T-helper 22 cell (primary cell): ENCODE results near the gene COL9A2.
"Not testable (repeated sequence)": the region's sequence is repeated elsewhere in the genome, so short reads cannot be mapped to it uniquely, and the experiment has no call there.

Source experiments
- DNase-seq: peaks from one replicate; pipeline ENCODE4 v3.0.0-alpha.2; 2020; ENCODE audit warnings: low read depth

COL9A2 gene

DNA sequence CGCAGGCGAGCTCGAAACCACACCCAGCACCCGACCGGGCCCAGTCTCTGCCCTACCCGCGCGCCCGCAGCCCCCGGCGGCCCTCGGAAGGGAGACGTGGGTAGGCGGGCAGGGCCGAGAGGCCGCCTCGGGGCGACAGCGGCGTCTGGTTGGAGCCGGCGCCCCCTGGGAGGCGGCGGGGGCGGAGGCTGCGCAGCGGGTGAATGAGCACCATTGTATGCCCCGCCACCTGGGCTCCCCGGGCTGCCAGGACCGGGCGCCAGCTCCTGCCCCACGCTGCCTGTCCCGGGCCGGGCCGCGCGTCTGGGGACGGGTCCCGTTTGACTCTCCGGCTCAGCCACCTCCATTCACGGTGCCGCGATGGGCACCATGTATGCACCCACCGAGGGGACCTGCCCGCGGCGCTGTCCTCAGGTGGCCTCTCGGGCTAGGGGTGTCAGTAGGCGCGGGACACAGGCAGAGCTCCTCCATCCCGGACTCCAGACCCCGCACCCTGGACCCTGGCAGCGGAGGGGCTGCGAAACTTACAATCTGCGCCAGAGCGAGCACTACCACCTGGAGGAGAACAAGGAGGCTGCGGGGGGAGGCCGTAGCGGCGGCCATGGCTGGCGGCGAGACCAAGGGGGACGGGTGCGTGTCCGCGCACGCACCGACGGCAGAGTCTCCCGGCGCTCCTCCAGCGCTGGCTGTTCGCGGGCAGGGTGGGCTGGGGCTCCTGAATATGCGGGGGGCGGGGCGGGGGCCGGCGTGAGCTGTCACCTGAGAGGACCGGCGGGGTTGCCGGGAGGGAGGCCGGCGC lies at the start of gene COL9A2:
TSS of gene COL9A2 (minus strand) at position 692 of the 799 bp plus-strand sequence. CDS start at position 603, 89 bp downstream.
- DNase-seq: peak; percentile 46

DNA sequence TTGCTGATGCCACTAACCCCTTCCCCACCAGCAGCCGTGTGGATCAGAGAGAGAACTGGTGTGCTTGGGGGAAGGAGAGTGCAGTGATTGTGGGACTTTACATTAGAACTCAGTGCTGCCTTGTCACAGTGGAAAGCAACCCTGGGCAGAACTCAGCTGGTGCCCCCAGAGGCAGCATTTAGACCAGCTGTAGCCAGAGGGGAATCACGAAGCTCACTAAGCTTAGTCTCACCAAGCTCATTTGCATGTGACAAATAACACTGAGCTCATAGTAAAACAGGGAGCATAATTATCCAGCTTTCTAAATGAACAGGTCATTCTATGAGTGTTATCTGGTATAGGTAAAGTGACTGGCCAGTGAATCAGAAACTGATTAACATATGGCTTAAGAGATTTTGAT lies 46.6 kb upstream of the COL9A2 start:
- no peak for DNase-seq

GRCh38 chr1:40362699-40363098 lies 45.6 kb upstream of the COL9A2 start:
- no peak for DNase-seq

DNA sequence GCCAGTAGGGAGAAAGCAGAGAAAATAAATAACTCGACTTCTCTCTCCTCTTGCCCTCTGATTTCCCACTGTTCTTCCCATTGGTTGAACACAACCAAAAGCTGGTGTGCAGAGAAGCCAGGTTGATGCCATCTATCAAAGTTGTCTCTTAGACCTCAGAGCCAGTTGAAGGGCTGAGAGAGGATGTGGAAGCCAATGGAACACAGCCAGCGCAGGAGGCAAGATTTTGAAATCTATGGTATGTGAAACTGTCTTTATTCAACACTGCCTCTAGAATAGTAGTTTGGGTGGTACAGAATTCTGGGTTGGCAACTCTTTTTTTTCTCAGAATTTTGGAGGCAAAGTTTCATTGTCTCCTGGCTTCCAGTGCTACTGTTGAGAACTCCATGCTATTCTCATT lies 45.1 kb upstream of the COL9A2 start:
- DNase-seq: no peak

- no peak for DNase-seq
Observed at GRCh38 chr1:40361637-40362036, 44.6 kb upstream of the COL9A2 start.

DNA sequence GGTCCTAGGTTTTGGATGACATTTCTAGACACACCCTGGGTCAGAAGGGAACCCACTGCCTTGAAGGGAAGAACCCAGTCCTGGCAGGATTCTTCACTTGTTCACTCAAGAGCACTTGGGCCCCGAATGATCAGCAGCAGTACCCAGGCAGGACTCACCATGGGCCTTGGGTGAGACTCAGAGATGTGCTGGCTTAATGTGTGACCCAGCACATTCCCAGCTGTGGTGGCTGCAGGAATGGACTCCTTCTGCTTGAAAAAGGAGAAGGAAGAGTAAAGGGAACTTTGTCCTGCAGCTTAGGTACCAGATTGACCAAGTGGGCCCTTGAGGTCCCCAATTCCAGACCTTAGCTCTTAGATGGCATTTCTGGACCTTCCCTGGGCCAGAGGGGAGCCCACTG lies 44.1 kb upstream of the COL9A2 start:
- DNase-seq: no peak

- DNase-seq: no peak
Observed at GRCh38 chr1:40360631-40361030, 43.5 kb upstream of the COL9A2 start.

DNA sequence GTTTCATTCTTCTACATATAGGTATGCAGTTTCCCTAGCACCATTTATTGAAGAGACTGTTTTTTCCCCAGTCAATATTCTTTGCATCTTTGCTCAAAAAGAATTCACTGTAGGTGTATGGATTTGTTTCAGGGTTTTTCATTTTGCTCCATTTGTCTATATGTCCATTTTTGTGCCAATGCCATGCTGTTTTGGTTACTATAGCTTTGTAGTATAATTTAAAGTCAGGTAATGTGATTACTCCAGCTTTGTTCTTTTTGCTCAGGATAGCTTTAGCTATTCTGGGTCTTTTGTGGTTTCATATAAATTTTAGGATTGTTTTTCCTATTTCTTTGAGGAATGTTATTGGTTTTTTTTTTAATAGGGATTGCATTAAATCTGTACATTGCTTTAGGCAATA lies 40.5 kb upstream of the COL9A2 start:
- no peak for DNase-seq

GRCh38 chr1:40353082-40353481 lies 36.0 kb upstream of the COL9A2 start:
- no peak for DNase-seq

DNA sequence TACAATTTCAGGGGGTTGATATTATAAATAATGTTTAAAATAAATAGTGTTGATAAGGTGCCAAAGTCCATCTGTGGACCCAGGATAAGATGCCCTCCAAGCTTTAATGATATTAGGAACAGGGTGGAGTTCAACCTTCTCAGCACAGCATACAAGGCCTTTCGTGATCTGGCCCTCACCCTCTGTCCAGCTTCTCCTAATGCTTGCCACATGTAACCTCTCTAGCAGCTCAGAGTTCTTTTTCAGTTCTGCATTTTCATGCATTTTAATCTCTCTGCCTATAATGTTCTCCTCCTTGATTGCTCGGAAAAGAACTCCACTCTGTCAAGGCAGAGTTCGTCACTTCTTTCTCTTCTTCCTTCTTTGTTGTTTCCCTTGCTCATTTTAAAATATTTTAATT lies 35.0 kb upstream of the COL9A2 start:
- DNase-seq: no peak

- no peak for DNase-seq
Observed at GRCh38 chr1:40351124-40351523, 34.0 kb upstream of the COL9A2 start.

GRCh38 chr1:40350391-40350790 lies 33.3 kb upstream of the COL9A2 start:
- no peak for DNase-seq

GRCh38 chr1:40344597-40344996 lies 27.5 kb upstream of the COL9A2 start:
- DNase-seq: no peak

GRCh38 chr1:40342381-40342717 lies 25.3 kb upstream of the COL9A2 start:
- DNase-seq: not testable (repeated sequence)

- no peak for DNase-seq
Observed at GRCh38 chr1:40341491-40342380, 24.6 kb upstream of the COL9A2 start.

DNA sequence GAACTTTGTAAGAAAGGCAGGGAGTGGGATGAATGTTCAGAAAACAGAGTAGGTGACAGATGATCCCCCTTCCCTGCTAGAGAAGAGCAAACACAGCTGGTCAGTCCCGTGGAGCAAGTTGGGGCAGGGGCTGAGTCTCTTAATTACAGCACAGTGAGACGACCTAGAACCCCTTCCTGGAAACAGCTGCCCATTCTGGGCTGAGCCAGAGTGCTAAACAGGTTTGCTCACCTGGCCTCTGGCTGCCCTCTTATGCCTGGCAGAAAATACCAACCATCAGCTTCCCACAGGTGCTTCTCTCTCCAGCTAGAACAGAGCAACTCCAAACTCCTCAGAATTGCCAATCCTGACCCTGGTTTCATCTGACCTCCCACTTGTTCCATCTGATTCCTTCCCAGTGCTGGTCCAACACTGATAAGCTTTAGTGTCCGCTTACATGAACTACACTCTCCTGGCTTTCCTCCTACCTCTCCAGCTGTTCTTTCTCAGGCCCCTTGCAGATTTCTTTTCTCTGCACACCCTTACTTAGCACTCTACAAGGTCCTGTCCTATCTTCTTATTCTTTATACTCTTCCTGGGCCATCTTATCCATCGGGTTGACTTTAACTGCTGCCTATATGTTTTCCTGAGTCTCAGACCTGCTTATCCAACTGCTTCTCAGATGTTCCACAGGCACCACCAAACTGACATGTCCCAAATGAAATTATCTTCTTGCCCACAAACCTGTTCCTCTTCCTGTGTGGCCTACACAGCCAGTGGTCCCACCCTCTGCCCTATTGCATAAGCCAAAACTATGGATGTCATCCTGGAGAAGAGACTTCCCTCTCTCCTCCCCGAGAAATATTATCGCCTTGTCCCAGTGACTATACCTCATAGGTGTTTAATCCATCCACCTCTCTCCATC lies 22.6 kb upstream of the COL9A2 start:
- no peak for DNase-seq

DNA sequence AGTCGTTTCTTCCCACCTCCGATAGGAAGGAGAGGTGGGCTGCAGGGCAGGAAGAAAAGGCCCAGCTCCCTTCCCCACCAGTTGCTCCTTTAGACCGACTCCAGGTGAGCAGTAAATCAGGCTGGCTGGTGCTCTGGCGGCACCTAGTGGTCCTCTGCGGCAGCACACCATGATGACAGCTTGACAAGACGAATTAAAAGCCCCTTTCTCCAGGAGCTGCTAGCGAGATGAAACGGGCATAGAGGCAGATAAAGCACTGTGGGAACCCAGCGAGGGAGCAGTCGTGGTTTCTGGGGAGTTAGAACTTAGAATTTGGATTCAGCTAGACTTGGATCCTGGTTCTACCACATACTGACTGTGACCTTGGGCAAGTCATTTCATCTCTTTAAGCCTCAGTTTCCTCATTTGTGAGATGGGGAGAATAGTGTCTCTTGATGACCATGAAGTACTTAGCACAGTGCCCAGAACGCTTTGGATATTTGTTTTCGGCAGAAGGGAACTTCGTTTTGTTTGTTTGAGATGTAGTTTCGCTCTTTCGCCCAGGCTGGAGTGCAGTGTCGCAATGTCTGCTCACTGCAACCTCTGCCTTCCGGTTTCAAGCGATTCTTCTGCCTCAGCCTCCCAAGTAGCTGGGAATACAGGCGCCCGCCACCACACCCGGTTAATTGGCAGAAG lies 21.8 kb upstream of the COL9A2 start:
- DNase-seq: peak; percentile 68

- no peak for DNase-seq
Observed at GRCh38 chr1:40337443-40337842, 20.4 kb upstream of the COL9A2 start.

GRCh38 chr1:40332695-40333094 lies 15.6 kb upstream of the COL9A2 start:
- no peak for DNase-seq

DNA sequence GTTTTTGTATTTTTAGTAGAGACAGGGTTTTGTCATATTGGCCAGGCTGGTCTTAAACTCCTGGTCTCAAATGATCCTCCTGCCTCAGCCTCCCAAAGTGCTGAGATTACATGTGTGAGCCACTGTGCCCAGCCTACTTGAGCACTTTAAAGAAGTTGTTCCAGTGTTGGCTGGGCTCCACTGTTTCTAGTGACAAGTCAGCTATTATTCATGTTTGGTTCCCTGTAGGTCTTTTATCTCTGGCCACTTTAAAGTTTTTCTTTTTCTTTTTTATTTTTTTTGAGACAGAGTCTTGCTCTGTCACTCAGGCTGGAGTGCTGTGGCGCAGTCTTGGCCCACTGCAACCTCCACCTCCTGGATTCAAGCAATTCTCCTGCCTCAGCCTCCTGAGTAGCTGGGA lies 14.3 kb upstream of the COL9A2 start:
- DNase-seq: not testable (repeated sequence)

- DNase-seq: no peak
Observed at GRCh38 chr1:40318970-40319621, 2.0 kb upstream of the COL9A2 start.
